Adipocyte (in vitro differentiated cells): ENCODE measurements around the gene COPG1.

Source experiments
- DNase-seq: peaks from one replicate; pipeline ENCODE4 v3.0.0-alpha.2; 2015; ENCODE audit warnings: low read depth
- H3K27me3 ChIP-seq: replicated peaks from 2 replicates; pipeline ENCODE4 v1.7.0; 2013; ENCODE audit warnings: mild to moderate bottlenecking, low read length, moderate library complexity; ENCODE audit not compliant: control insufficient read depth, insufficient read depth
- H3K36me3 ChIP-seq: 2 replicates; pipeline ENCODE4 v1.7.0; 2013; ENCODE audit warnings: low read length, mild to moderate bottlenecking, moderate library complexity; ENCODE audit not compliant: control insufficient read depth, insufficient read depth, severe bottlenecking
- H3K4me1 ChIP-seq: 2 replicates; pipeline ENCODE4 v1.7.0; 2013; ENCODE audit warnings: mild to moderate bottlenecking, low read length, moderate library complexity; ENCODE audit not compliant: control insufficient read depth, insufficient read depth
- H3K4me3 ChIP-seq: 2 replicates; pipeline ENCODE4 v1.7.0; 2013; ENCODE audit warnings: mild to moderate bottlenecking, low read length, moderate library complexity
- H3K9ac ChIP-seq: 2 replicates; pipeline ENCODE4 v1.7.0; 2013; ENCODE audit warnings: mild to moderate bottlenecking, low read length, moderate library complexity
- H3K9me3 ChIP-seq: 2 replicates; pipeline ENCODE4 v1.7.0; 2013; ENCODE audit warnings: mild to moderate bottlenecking, low read length, moderate library complexity; ENCODE audit not compliant: control insufficient read depth

Gene COPG1

DNA sequence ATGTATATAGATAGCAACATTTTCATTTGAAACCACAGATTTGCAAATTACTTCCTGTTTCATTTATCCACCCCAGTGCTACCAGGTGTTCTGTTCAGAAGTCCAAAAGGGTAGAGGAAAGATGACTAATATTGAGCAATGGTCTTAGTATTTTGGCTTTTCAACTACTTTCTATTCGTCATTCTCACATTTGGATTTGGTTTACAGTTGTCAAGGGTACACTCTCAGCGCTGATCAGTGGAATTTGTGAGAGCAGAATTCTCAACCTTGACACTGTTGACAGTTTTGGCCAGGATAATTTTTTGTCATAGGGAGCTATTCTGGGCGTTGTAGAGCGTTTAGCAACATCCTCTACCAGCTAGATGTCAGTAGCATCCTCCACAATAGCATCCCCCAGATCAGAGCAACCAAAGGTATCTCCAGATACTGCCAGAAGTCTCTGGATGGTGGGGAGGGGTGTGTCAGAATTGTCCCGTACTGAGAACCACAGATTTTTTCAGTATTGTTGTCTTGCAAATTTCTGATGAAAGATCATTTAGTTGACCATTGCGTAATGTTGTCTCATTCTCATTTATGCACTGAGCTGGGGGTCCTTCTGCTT lies 33.4 kb downstream of the COPG1 start:
- no peaks in the 10 kb centered on the region for H3K27me3 ChIP-seq
- H3K36me3 ChIP-seq = peaks cover 5% of the 10 kb centered on the region
- no peak overlapping the region for H3K4me3 ChIP-seq
- no peak for DNase-seq
- H3K4me1 ChIP-seq = peaks cover 47% of the 10 kb centered on the region
- no peak overlapping the region for H3K9ac ChIP-seq
- no peaks in the 10 kb centered on the region for H3K9me3 ChIP-seq

DNA sequence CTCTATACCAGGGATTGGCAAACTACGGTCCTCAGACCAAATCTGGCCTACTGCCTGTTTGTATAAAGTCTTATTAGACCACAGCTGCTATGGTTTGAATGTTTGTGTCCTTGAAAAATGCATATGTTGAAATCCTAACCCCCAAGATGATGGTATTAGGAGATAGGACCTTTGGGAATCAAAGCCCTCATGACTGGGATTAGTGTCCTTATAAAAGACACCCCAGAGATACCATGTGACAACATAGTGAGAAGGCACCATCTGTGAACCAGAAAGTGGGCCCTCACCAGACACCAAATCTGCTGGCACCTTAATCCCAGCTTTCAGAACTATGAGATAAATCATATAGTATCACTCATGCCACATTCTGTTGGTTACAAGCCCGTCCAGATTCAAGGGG lies 36.7 kb downstream of the COPG1 start:
- Histone ChIP-seq H3K9ac (no peak overlapping the region), H3K4me3 (no peak overlapping the region), H3K4me1 (peaks cover 32% of the 10 kb centered on the region), H3K36me3 (peaks cover 27% of the 10 kb centered on the region), H3K27me3 (no peaks in the 10 kb centered on the region), H3K9me3 (no peaks in the 10 kb centered on the region)
- peak; percentile 34 for DNase-seq

DNA sequence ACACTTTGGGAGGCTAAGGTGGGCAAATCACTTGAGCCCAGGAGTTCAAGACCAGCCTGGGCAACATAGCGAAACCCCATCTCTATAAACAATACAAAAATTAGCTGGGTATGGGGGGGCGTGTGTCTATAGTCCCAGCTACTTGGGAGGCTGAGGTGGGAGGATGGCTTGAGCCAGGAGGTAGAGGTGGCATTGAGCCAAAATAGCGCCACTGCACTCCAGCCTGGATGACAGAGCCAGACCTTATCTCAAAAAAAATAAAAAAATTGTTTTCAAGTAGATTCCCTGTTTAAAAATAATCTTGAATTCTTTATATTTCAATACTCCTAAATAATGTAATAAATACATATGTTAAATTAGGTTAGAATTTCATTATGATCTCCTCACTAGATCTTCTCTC lies 39.0 kb downstream of the COPG1 start:
- Histone ChIP-seq H3K27me3 (no peaks in the 10 kb centered on the region), H3K4me1 (peaks cover 15% of the 10 kb centered on the region), H3K36me3 (peaks cover 45% of the 10 kb centered on the region), H3K4me3 (no peak overlapping the region), H3K9me3 (no peaks in the 10 kb centered on the region), H3K9ac (no peak overlapping the region)
- no peak for DNase-seq

DNA sequence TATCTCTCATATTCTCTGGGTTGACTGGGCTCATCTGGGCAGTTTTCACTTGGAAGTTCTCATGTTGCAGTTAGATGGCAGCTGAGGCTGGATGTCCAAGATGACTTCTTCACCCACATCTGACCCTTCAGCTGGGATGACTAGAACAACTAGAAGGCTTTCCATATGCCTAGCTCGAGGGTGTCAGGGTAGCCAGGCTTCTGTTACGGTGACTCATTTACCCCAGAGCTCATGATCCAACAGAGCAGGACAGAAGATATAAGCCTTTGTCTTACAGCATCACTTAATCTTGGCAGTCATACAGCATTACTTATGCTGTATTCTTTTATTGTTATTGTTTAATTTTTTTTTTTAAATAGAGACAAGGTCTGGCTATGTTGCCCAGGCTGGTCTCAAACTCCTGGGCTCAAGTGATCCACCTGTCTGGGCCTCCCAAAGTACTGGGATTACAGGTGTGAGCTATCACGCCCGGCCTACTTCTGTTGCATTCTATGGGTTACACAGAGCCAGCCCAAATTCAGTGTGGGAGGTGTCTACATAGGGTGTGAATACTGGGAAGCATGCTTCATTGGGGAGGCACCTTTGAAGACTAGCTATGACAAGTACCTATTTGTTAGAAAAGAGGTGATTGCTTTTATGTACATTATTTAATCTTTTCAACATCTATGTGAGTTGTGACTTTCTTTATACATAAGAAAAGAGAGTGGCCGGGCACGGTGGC lies 40.0 kb downstream of the COPG1 start:
- Histone ChIP-seq H3K36me3 (peaks cover 51% of the 10 kb centered on the region), H3K9me3 (no peaks in the 10 kb centered on the region), H3K4me3 (no peak overlapping the region), H3K9ac (no peak overlapping the region), H3K4me1 (peaks cover 15% of the 10 kb centered on the region), H3K27me3 (no peaks in the 10 kb centered on the region)
- DNase-seq = peak; percentile 39

DNA sequence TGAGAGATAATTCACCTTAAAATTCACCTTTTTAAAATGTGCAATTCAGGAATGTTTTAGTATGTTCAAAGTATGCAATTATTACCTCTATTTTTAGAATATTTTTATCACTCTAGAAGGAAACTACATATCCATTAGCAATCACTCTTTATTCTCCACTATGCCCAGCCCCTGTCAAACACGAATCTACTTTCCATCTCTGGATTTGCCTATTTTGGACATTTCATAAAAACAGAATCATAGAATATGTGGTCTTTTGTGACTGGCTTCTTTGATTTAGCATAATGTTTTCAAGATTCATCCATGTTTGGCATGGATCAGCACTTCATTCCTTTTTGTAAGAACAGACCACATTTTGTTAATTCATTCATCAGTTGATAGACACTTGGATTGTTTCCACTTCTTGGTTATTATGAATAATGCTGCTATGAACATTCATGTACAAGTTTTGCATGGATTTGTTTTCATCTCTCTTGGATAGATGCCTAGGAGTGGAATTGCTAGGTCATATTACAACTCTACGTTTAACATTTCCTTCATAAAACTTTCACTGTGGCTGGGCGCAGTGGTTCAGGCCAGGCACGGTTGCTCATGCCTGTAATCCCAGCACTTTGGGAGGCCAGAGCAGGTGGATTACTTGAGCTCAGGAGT lies 42.0 kb downstream of the COPG1 start:
- Histone ChIP-seq H3K27me3 (no peaks in the 10 kb centered on the region), H3K9me3 (no peaks in the 10 kb centered on the region), H3K4me1 (peaks cover 6% of the 10 kb centered on the region), H3K36me3 (peaks cover 61% of the 10 kb centered on the region), H3K4me3 (no peak overlapping the region), H3K9ac (no peak overlapping the region)
- peak; percentile 39 for DNase-seq

DNA sequence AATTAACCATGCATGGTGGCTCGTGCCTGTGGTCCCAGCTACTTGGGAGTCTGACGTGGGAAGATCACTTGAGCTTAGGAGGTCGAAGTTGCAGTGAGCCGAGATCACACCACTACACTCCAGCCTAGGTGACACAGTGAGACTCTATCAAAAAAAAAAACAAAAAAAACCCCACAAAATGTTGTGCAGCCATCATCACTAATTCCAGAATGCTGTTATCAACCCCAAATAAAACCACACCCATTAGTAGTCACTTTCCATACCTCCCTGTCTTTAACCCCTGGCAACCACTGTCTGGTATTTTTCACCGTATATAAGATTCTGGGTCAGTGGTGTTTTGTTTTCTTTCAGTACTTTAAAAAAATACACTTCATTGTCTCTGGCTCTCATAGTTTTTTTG lies 45.9 kb downstream of the COPG1 start:
- no peak for DNase-seq
- H3K36me3 ChIP-seq = peaks cover 74% of the 10 kb centered on the region

DNA sequence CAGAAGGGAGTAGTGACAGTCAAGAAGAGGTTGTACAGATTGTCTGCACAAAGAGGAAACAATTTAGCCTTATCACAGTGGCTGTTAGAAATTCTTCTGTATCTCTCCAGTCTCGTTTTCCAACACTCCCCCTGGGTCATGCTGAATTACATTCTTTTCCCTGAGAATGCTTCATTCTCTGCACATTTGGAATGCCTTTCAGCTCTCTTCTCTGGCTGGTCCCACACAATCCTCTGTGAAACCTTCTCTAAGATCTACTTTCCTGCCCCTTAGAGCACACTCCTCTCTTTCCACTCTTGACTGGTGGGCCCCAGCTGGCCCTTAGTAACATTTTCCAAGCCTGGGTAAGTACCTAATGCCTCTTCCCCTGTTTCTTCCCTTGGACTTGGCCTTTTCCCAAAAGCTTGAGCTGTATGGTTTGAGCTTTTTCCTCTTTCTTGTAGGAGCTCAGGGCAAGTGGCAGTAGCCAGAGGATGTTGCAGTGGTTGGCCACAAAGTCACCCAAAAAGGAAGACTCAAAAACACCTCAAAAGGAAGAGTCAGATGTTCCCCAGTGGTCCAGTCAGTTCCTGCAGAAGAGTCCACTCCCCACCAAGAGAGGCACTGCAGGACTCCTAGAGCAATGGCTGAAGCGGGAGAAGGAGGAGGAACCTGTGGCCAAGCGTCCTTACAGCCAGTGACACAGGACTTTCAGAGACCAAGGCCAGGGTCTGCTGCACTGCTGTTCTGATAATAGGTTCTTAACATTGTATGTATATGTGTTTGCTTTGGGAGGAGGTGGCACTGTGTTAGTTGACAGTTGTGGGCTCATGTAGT lies 54.9 kb downstream of the COPG1 start:
- peak overlapping the region; percentile 26 for H3K4me3 ChIP-seq
- peak overlapping the region; percentile 1 for H3K9ac ChIP-seq
- peak; percentile 55 for DNase-seq
- H3K36me3 ChIP-seq = peaks cover 39% of the 10 kb centered on the region
- H3K4me1 ChIP-seq = peaks cover 29% of the 10 kb centered on the region
- no peaks in the 10 kb centered on the region for H3K9me3 ChIP-seq
- no peaks in the 10 kb centered on the region for H3K27me3 ChIP-seq

More for the DNA sequence above, 45.9 kb downstream of the COPG1 start:
- Histone ChIP-seq H3K27me3 (no peaks in the 10 kb centered on the region), H3K9ac (no peak overlapping the region), H3K4me1 (no peaks in the 10 kb centered on the region), H3K9me3 (no peaks in the 10 kb centered on the region), H3K4me3 (no peak overlapping the region)

DNA sequence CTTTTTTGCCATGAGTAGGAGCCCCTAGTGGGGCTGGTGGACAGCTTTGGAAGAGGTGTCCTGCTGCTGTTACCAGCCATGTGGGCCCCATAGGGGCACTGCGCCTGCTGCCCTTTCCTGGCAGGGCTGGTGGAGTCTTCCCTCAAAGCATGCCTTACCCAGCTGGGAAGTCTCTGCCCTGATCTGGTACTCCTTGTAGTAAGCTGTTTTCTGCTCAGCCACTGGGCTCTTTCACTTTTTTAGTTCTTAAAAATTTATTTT lies 55.5 kb downstream of the COPG1 start:
- H3K4me3 ChIP-seq = peak overlapping the region; percentile 26
- DNase-seq = no peak
- peaks cover 29% of the 10 kb centered on the region for H3K4me1 ChIP-seq
- H3K9me3 ChIP-seq = no peaks in the 10 kb centered on the region
- H3K36me3 ChIP-seq = peaks cover 35% of the 10 kb centered on the region
- H3K9ac ChIP-seq = peak overlapping the region; percentile 1
- H3K27me3 ChIP-seq = no peaks in the 10 kb centered on the region

DNA sequence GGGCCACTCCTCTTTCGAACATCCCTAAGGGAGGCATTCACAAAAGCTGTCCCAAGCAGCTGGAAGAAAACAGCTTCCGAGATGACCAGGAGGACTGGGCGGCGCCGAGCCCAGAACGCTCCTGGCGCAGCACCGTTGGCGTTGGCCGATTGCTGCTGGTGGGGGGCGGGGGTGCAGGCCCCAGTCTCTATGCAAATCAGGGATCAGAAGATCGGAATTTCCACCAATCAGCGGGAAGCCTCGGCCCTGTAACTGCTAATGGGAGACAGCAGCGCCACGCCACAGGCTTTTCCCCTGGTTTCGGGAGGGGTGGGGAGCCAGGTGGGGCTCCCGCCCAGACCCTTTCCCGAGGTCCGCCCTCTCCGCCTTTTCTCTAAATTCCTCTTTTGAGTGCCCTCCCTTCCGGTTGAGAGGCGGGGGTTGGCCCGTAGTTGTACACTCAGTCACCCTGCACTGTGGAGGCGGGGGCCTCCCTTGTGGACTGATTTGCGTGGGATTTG lies 56.2 kb downstream of the COPG1 start:
- peak; percentile 88 for DNase-seq
- peak overlapping the region; percentile 77 for H3K9ac ChIP-seq
- peaks cover 29% of the 10 kb centered on the region for H3K4me1 ChIP-seq
- peak overlapping the region; percentile 68 for H3K4me3 ChIP-seq
- H3K27me3 ChIP-seq = no peaks in the 10 kb centered on the region
- H3K9me3 ChIP-seq = no peaks in the 10 kb centered on the region
- H3K36me3 ChIP-seq = peaks cover 29% of the 10 kb centered on the region

DNA sequence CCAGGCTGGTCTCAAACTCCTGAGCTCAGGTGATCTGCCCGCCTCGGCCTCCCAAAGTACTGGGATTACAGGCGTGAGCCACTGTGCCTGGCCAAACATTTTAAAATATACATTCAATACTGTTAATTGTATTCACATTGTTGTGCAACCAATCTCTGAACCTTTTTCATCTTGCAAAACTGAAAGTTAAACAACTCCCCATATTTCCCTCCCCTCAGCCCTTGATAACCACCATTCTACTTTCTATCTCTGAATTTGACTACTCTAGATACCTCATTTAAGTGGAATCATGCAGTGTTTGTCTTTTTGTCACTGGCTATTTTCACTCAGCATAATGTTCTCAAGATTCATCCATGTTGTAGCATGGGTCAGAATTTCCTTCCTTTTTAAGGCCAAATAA lies 59.2 kb downstream of the COPG1 start:
- DNase-seq = no peak
- Histone ChIP-seq H3K9ac (no peak overlapping the region), H3K4me3 (no peak overlapping the region), H3K9me3 (no peaks in the 10 kb centered on the region), H3K4me1 (peaks cover 32% of the 10 kb centered on the region), H3K27me3 (no peaks in the 10 kb centered on the region), H3K36me3 (peaks cover 12% of the 10 kb centered on the region)
